ENCODE results near the gene MAP3K3. TPM values are rescaled to one million over a fixed set of nuclear protein-coding genes. Genes with fewer than 3 reads are reported as not detected.

MAP3K3 gene
- total RNA-seq, 1 experiment from 2014 or later, result 12.9 TPM

DNA sequence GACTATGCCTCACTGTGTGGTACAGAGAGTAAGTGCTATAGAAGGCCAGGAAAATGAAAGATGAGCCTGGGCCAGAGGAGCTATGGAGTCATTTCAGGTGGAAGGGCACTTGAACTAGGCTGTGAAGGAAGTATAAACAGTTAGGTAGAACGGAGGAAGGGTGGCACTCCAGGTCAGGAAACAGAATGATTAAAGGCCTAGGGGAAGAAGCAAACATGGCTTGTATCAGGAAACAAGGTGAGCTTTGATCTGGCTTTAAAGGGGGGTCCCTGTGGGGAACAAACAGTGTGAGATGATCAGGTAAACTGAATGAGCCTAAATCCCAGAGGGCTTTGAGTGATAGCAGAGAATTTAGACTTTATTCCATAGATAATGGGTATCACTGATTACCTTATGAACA, 16.9 kb downstream of the MAP3K3 start:
- Histone ChIP-seq H3K4me3 (no peak overlapping the region), H3K36me3 (peaks cover 17% of the 10 kb centered on the region), H3K9me3 (no peaks in the 10 kb centered on the region), H3K27me3 (no peaks in the 10 kb centered on the region)
- DNase-seq, result no peak

GRCh38 chr17:63640038-63640437, 17.8 kb downstream of the MAP3K3 start:
- no peak for DNase-seq
- no peaks in the 10 kb centered on the region for H3K27me3 ChIP-seq
- H3K9me3 ChIP-seq, result no peaks in the 10 kb centered on the region
- H3K4me3 ChIP-seq, result no peak overlapping the region
- peaks cover 9% of the 10 kb centered on the region for H3K36me3 ChIP-seq

GRCh38 chr17:63641692-63642448, 19.7 kb downstream of the MAP3K3 start:
- H3K4me3 ChIP-seq, result no peak overlapping the region
- no peaks in the 10 kb centered on the region for H3K9me3 ChIP-seq
- no peaks in the 10 kb centered on the region for H3K27me3 ChIP-seq
- DNase-seq, result no peak
- H3K36me3 ChIP-seq, result peaks cover 9% of the 10 kb centered on the region

DNA sequence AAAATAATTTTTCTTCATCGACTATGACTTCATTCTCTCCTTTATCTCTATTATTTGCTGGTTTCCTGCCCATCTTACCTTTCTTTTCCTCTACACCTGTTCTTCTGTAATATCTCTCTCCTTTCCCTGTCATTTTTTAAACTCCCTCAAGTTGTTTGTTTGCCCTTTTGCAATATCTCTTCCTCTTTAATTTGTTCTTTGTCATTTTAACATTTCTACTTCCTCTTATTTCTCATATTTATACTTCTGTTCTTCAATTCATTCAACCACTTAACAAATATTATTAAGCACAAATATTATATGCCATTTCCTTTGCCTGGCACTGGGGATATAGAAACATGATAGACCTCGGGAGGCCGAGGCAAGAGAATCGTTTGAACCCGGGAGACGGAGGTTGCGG, 22.6 kb downstream of the MAP3K3 start:
- no peaks in the 10 kb centered on the region for H3K27me3 ChIP-seq
- no peaks in the 10 kb centered on the region for H3K9me3 ChIP-seq
- peaks cover 9% of the 10 kb centered on the region for H3K36me3 ChIP-seq
- no peak for DNase-seq
- no peak overlapping the region for H3K4me3 ChIP-seq

- Histone ChIP-seq H3K36me3 (peaks cover 9% of the 10 kb centered on the region), H3K4me3 (no peak overlapping the region), H3K27me3 (no peaks in the 10 kb centered on the region), H3K9me3 (no peaks in the 10 kb centered on the region)
- no peak for DNase-seq
Observed at GRCh38 chr17:63645775-63646487, 23.7 kb downstream of the MAP3K3 start.

- Histone ChIP-seq H3K27me3 (no peaks in the 10 kb centered on the region), H3K9me3 (no peaks in the 10 kb centered on the region), H3K4me3 (no peak overlapping the region), H3K36me3 (peaks cover 9% of the 10 kb centered on the region)
- DNase-seq, result no peak
Observed at GRCh38 chr17:63646488-63646806, 24.2 kb downstream of the MAP3K3 start.

DNA sequence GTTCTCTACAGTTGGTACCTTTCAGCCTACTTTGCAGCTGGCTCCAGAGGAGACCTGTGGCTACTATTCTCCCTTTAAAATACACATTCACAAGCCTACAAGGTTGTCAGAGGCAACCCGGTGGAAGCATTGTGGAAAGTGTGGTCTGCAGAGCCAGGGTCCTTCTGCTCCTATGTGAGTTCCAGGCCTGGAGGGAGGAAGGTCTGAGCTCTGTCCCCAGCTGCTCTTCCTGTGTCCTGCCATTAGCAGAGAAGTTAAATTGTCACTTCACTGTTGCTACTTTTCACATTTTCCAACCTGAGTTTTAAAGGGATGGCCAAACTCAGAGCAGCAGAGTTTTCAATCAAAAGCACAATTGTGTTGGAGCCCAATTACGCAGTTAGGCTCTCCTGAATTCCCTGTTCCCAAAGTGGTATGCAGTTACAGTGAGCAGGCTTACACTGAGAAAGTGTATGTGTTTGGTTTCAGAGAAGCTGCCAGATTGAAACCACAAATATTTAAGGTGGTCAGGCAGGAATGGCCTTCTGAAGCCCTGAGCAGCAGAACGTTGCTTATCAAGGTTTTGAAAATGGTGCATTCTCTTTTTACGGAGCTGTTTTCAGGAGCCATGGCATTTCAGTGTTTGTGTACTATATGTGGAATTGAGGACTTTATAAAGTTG, 25.0 kb downstream of the MAP3K3 start:
- Histone ChIP-seq H3K27me3 (no peaks in the 10 kb centered on the region), H3K9me3 (no peaks in the 10 kb centered on the region), H3K4me3 (no peak overlapping the region), H3K36me3 (peaks cover 9% of the 10 kb centered on the region)
- DNase-seq, result no peak

GRCh38 chr17:63647936-63648335, 25.7 kb downstream of the MAP3K3 start:
- Histone ChIP-seq H3K36me3 (peaks cover 15% of the 10 kb centered on the region), H3K27me3 (no peaks in the 10 kb centered on the region), H3K9me3 (no peaks in the 10 kb centered on the region), H3K4me3 (no peak overlapping the region)
- no peak for DNase-seq

- DNase-seq, result no peak
- Histone ChIP-seq H3K36me3 (peaks cover 21% of the 10 kb centered on the region), H3K4me3 (no peak overlapping the region), H3K9me3 (no peaks in the 10 kb centered on the region), H3K27me3 (no peaks in the 10 kb centered on the region)
Observed at GRCh38 chr17:63649813-63650212, 27.6 kb downstream of the MAP3K3 start.

DNA sequence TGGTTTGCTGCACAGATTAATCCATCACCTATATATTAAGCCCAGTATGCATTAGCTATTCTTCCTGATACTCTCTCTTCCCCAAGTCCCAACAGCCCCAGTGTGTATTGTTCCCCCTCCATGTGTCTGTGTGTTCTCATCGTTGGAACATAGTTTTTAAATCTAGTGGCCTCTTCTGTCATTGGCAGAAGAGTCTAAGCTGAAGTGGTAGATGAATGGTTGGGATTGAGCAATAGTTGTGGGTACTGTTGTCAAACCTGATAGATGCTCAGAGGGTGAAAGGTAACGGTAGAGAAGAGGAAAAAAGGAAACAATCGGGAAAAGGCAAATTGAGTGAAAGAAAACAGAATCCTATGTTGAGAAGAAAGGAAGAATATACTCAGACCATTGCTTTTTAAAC, 29.9 kb downstream of the MAP3K3 start:
- H3K27me3 ChIP-seq, result no peaks in the 10 kb centered on the region
- no peaks in the 10 kb centered on the region for H3K9me3 ChIP-seq
- peaks cover 17% of the 10 kb centered on the region for H3K36me3 ChIP-seq
- no peak for DNase-seq
- no peak overlapping the region for H3K4me3 ChIP-seq

- Histone ChIP-seq H3K36me3 (peaks cover 20% of the 10 kb centered on the region), H3K9me3 (no peaks in the 10 kb centered on the region), H3K4me3 (no peak overlapping the region), H3K27me3 (no peaks in the 10 kb centered on the region)
- DNase-seq, result no peak
Observed at GRCh38 chr17:63653050-63653449, 30.8 kb downstream of the MAP3K3 start.

GRCh38 chr17:63657786-63658185, 35.6 kb downstream of the MAP3K3 start:
- Histone ChIP-seq H3K9me3 (no peaks in the 10 kb centered on the region), H3K4me3 (no peak overlapping the region), H3K36me3 (peaks cover 22% of the 10 kb centered on the region), H3K27me3 (no peaks in the 10 kb centered on the region)
- no peak for DNase-seq

GRCh38 chr17:63658366-63658765, 36.1 kb downstream of the MAP3K3 start:
- H3K36me3 ChIP-seq, result peaks cover 19% of the 10 kb centered on the region
- no peak for DNase-seq

GRCh38 chr17:63659850-63660249, 37.6 kb downstream of the MAP3K3 start:
- Histone ChIP-seq H3K36me3 (peaks cover 17% of the 10 kb centered on the region), H3K27me3 (no peaks in the 10 kb centered on the region), H3K9me3 (no peaks in the 10 kb centered on the region), H3K4me3 (no peak overlapping the region)
- DNase-seq, result no peak

More at GRCh38 chr17:63658366-63658765, 36.1 kb downstream of the MAP3K3 start:
- no peak overlapping the region for H3K4me3 ChIP-seq
- no peaks in the 10 kb centered on the region for H3K9me3 ChIP-seq
- no peaks in the 10 kb centered on the region for H3K27me3 ChIP-seq

- Histone ChIP-seq H3K27me3 (no peaks in the 10 kb centered on the region), H3K36me3 (peaks cover 22% of the 10 kb centered on the region), H3K4me3 (no peak overlapping the region), H3K9me3 (no peaks in the 10 kb centered on the region)
- DNase-seq, result no peak
Observed at GRCh38 chr17:63665527-63666214, 43.5 kb downstream of the MAP3K3 start.

DNA sequence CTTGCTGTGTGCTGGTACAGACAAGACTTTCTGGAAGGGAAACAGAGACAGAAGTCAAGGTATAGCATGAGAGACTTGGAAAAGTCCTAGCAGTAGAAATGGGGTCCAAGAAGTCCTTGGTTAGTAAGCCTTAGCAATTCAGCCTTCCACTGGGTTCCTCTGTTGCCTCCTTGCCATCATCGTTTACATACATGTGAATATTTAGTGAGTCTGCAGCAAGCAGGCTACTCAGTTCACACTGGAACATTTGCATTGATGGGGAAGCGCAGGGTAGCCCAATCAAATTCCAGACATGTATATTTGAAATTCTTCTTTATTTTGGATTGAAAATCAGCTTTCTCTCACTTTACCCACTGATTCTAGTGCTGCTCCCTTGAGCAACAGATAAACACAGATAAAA, 50.6 kb downstream of the MAP3K3 start:
- Histone ChIP-seq H3K4me3 (no peak overlapping the region), H3K27me3 (no peaks in the 10 kb centered on the region), H3K9me3 (no peaks in the 10 kb centered on the region), H3K36me3 (peaks cover 19% of the 10 kb centered on the region)
- DNase-seq, result no peak

DNA sequence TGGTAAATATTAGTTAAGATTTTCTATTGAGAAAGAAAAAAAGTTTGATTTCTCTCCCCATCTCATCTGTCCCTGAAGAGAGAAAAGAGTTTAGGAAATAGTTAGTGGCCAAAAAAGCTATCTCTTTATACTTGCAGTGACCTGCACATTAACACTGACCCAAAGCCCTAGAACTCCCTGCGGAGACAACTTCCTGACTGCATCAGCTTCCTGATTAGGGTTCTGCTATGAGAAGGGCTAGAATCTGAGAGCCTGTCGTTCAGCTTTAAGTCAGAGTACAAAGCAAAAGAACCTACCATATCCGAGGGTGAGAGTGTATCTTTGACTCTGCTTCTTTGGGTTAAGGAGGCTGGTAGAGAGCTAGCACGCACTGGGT, 53.0 kb downstream of the MAP3K3 start:
- Histone ChIP-seq H3K9me3 (no peaks in the 10 kb centered on the region), H3K36me3 (peaks cover 5% of the 10 kb centered on the region), H3K4me3 (no peak overlapping the region), H3K27me3 (no peaks in the 10 kb centered on the region)
- no peak for DNase-seq
